GM21786 (cell line): ENCODE measurements around the gene RNF166.

ENCODE experiments used
- ATAC-seq: cut with Tn5 transposase; IDR thresholded peaks from one replicate; pipeline ENCODE4 v1.9.1; 2021; ENCODE audit not compliant: unreplicated experiment

The RNF166 gene, protein sequence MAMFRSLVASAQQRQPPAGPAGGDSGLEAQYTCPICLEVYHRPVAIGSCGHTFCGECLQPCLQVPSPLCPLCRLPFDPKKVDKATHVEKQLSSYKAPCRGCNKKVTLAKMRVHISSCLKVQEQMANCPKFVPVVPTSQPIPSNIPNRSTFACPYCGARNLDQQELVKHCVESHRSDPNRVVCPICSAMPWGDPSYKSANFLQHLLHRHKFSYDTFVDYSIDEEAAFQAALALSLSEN

DNA sequence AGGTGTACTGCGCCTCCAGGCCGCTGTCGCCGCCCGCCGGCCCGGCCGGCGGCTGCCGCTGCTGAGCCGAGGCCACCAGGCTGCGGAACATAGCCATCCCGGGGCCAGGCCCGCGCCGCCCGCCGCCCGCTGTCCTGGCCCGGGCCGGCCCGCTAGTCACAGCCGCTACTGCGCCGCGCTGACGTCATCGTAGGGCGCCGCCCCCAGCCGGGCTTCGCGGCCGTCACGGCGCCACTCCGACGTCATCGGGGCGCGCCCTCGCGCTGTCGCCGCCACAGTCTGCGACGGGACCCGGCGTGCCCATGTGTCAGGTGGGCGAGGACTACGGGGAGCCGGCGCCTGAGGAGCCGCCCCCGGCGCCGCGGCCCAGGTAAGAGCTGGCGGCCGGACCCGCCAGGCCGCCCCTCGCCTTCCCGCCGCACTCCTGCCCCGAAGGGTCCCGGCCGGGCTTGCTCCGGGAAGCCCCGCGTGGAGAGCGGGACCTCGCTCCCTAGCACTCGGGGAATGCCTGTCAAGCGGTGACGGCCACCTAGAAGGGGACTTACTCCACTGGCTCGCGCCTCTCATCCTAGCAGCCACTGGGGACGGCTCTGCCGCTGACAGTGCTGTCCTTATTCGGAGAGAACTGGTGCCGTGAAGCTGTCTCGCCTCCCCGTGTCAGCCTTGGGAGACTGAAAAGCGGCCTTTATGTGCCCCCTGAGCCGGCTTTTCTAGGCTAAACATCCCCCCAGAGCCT lies at the start of gene RNF166, which contains the start of gene CTU2:
RNF166 (minus strand) TSS at position 180 of the 736 bp plus-strand sequence; CDS start at position 97, 83 bp downstream.
CTU2 (plus strand) TSS at position 275 of the 736 bp plus-strand sequence; CDS start at position 303, 28 bp downstream.
- peak; percentile 51 for ATAC-seq

DNA sequence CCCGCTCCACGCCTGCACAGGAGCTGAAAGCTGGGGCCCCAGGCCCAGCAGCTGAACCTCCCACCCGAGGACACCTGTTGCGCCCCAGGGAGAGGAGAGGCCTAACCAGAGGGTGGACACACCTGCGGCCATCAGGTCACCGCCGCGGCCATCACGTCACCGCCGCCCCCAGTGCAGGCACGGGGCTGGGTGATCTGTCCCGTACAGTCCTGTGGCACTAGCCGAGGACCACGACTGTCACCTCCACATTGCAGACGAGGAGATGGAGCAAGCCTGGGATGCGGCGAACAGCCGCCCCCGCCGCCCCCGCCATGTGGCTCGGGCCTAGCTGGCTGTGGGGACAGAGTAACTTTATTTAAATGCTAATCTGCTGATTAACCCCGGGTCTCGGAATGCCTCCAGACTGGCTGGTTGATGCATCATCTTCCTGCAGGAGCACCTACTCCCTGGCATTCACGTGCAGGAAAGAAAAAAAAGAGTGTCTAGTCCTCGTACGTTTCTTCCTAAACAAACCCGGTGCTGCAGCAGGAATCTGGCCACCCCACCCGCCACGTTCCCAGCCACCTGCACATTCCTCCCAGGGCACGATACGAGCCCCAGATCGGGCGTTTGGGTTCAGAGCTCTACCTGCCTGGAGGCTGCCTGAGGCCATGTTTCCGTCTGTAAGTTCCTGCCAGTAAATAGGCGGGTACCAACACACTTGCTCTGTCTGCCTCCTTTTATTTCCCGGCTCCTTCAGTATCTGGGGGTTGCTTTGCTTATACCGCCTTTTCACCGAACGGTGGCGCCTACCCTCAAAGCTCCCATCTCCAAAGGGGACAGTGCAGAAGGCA lies 48.9 kb upstream of the RNF166 start:
- ATAC-seq: no peak

DNA sequence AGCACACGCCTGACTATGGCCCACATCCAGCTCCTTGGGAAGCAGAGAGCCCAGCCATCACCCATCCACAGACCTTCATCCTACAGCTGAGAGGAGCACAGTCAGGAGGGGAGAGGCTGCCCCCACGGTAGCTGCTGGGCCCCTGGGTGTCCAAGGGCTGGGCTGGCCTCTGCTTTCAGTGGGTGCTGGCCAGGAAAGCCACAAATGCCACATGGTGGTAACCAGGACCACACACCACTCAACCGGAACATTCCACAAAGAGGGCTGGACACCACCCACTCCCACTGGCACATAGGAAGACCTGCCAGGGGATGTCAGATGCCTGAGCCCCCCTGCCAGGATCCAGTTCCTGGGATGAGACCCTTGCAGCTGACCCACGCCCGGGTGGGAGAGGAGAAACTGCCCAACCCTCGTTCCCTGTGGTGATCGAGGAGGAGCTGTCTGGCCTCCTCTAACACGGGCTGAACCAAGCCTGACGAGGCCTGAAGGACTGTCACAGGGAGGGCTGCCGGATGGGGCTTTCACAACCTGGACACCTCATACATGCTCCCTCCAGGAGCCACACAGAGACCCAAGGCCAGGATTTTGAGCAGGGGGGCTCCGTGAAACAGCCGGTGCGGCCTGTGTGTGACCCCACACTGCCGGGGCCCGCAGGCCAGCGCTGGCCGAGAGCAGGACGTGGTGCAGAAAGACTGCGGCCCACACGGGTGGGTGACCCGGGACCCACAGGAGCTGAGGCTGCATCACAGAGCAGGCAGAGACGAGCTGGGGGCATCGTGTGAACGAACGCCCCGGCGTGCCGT lies 48.1 kb upstream of the RNF166 start:
- no peak for ATAC-seq

DNA sequence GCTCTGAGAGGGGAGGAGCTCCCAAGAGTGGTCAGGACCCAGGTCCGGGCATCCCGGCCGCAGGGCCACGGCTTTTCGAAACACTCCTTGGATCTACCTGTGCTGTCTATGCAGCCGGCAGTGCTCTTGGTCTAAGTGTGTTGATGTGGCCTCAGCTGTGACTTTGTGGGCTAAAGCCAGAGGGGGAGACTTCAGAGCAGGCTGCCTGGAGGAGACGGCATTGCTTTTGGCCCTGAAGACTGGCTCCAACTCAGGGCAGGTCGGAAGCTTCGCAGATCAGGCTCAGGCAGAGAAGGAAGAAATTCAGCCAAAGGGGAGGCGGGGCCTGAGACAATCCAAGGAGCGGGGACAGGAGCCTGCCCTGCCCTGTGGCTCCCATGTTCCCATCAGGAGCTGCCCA lies 47.4 kb upstream of the RNF166 start:
- no peak for ATAC-seq

DNA sequence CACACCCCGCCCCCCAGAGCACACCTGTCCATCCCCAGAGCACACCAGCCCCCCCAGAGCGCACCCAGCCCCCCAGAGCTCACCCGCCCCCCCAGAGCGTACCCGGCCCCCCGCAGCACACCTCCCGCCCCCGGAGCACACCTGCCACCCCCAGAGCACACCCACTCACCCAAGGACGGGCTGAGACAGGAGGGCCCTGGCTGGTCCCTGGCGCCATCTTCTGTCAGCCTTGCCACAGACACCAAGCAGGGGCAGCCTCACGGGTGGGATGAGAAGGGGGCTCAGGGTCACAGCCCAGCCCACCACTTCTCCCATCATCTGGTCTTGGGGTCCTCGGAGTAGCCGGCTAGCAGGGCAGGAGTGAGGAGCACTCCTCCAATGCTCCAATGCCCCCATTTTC lies 47.0 kb upstream of the RNF166 start:
- no peak for ATAC-seq

DNA sequence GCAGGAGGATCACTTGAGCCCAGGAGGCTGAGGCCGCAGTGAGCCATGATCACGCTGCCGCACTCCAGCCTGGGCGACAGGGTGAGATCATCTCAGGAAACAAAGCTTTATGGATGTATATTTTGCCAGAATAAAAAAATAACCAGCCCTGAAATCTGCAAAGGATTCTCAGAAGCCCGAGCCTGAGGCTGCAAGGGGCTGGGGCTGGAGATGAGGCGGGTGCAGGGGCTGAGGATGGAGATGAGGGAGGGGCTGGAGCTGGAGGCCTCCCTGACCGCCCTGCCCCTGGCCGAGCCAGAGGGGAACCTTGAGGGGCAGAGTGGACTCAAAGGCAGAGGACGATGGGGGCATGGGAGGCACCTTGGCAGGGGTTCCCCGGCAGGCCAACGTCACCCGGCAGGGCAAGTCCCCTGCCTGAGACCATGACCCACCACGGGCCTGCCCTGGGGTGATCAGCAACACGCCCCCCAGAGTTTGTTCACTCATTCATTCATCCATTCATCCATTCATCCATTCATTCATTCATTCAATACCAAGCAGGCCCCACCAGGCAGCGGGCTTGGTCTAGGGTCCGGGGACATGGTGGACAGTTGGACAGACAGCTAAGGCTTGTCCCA lies 46.3 kb upstream of the RNF166 start:
- no peak for ATAC-seq

DNA sequence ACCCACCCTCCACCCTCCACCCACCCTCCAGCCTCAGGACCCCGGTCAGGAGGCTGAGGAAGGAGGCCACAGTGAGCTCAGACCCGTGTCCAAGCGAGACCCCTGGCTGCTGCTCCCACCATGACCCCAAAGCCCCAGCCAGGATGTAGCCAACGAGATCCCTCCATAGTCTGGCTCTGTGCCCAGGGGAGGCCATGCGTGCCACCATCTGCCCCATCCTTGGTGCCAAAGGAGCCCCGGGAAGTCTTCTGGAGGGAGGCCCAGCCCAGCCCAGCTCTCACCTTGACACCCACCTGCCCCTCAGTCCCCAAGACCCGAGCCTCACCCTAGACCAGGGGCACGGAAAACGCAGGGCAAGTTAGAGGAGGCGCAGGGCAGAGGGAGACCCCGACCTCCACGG lies 44.6 kb upstream of the RNF166 start:
- ATAC-seq: no peak

DNA sequence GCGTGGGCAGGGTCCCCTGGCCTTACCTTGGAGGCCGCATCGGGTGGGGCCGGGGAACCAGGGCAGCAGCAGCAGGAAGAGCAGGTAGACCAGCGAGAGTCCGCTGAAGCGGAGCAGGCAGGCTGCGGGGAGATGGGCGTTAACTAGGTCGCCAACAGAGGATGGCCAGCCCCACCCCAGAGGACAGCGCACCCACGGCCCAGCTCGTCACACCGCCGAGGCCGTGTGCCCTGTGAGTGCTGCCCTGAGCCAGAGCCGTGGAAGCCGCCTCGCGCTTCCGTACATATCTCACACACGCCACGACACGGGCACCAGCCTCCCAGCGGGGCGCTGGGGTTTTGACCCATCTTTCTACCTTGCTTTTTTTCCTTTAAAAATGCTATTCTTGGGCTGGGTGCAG lies 43.1 kb upstream of the RNF166 start:
- no peak for ATAC-seq

DNA sequence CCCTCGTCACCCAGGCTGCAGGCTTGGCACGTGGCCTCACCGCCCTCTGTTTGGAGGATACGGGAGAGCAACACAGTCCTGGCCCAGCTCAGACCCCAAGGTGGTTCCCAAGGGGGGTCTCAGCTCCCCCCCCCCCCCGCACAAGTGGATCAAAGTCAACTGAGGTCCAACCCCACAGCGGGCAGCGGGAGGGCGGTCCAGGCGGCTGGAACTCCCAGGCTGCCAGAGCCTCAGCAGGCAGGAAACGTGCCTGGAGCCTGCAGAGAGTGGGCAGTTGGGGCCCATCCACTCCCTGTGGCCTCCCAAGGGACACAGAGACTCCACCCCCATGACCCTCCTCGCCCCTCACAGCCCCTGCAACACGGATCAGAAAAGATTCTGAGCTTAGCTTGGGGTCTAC lies 42.2 kb upstream of the RNF166 start:
- ATAC-seq: no peak

DNA sequence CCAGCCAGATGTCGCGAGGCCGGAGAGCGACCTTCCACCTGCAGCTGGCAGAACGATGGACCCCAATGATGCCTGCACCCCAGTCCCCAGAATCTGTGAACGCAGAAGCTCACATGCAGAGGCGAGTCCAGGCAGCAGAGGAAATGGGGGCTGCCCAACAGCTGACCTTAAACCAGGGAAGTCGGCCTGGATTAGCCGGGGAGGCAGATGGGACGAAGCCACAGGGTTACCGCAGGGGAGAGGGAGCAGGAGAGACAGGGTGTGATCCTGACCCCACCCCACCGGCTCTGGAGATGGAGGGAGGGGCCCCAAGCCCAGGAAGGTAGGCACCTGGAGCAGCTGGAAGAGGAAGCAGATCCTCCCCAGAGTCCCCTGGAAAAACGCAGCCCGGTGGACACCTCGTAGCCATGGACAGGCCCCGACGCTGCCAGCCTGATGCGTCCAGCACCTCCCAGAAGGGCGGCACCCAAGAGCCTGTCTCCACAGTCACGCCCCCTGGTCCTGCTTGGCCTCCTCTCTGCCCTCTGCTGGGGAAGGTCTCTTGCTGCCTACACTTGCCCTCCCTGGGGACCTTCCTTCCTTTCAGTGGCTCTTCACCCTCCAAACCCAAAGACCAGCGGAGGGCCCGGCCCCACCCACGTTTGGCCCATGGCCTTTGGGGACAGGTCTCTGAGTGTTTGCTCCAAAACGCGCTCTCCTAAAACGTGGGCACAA lies 41.5 kb upstream of the RNF166 start:
- ATAC-seq: no peak

DNA sequence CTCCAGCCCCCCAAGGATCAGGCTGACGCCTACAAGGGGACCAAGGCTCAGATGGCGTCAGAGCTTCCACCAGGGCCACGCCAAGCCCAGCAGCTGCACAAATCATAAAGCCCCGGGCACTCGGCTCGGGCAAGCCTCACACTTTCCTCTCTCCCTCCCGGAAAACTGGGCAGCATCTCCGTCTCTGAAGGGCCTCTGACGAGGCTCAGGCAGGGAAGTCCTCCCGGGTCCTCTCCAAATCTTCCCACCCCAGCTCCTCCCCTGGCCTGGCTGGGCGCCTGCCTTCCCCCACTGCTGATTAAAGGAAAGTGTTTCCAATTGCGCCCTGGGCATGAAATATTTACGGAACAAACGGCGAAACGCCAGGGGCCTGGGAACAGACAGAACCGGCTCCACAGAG lies 40.3 kb upstream of the RNF166 start:
- ATAC-seq: no peak

DNA sequence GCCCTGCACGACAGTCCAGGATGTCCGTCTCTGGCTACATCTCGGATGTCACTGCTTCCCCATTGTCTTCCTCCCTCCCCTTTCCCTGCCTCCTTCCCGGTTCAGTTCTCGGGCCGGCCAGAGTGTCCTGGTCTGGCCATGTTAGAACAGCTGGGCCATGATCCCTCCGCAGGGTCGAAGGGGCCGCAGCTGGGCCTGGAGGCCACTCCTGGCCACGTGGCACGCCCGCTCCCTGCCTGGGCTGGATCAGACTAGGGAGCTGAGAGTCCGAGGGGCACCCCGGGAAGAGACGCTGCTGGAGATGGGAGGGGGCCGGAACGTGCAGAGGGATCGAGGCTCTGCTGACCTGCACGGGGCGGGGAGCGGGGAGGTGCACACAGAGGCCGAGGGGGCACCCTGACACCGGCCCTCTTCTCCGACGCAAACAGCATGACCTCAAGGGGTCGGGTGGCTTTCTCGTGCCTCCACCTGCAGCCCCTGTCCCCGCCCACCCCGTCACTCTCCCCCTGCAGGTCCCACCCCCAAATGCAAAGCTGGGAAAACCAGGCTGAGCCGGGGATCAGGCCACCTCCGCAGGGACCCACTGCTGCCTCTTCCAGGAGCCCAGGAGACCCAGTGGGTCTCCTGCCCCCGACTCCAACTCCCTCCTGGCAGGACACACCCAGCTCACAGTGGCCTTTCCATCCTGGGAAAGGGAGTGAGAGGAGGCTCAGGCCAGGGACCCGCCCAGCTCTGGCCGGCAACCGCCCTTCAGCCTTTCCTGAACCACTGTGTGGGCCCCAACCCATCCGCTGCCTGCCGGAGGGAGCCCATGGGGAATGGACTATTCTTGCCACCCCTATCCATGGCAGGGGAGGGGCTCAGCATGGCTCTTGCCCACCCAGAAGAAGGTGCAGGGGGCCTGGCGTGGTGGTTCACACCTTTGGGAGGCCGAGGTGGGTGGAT lies 38.6 kb upstream of the RNF166 start:
- ATAC-seq: no peak

DNA sequence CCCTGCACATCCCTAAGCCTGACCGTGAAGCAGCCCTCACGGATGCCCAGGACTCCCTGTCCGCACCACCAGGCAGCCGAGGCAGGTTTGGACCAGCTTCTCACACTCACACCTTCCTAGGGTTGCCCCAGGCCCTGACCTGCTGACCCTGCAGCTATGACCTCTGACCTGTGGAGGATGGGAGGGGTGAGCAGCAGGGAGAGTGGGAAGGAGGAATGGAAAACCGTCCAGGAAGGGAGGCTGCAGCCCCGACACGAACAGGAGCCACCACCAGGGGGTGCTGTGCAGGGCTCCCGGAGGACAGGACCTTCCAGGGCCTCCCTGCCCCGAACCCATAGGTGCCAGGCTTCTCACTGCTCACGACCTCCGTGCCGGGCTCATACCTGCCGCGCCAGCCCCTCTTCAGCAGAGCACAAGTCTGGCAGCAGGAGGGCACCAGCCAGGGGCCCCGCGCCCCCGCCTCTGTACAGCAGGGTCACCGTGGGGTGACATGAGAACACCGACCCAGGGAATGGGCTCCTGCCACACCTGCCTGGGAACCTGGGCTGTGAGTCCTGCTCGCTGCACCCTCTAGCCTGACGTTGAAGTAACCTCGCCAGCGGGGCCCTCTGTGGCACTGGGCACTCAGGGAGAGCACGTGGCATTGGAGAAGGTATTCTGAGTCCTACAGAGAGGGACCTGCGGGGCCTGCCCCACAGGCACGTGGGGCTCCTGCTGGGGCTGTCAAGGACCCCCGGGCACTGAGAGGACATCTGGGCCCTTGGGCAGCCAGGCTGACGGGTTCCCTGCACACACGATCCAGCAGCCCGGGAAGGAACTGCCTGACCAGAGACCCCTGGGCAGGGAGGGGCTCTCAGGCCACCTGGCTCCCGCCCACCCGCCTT lies 37.7 kb upstream of the RNF166 start:
- ATAC-seq: no peak

DNA sequence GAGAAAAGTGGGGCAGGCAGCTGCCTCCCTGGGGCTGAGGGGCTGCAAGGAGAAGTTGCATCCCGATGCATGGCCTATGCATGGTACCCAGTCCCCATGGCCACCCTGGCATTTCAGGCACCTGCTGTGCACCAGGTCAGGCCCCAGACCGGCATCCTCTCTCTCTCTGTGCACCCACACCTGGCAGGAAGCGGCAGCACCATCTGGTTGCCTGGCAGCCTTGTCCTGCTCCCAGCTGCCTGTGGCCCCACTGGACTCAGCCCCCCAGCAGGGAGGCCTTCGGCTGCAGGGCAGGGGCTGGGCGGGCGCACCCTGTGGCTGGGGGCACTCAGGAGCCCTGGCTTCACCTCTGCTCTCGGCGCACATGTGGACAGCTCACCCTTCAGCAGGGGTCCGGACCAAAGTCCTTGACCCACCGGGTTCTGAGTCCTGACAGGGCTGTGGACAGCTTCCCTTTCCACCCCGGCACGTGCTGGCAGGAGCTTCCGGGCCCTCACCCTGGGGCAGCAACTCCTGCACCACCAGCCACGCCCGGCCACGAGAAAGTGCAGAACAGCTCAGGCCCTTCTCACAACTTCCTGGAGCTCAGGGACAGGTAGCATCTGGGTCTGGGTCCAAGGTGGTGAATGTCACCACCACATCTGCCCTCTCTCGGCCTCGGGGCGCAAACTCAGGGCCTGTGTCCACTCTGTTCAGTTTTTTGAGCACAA lies 36.8 kb upstream of the RNF166 start:
- ATAC-seq: no peak

DNA sequence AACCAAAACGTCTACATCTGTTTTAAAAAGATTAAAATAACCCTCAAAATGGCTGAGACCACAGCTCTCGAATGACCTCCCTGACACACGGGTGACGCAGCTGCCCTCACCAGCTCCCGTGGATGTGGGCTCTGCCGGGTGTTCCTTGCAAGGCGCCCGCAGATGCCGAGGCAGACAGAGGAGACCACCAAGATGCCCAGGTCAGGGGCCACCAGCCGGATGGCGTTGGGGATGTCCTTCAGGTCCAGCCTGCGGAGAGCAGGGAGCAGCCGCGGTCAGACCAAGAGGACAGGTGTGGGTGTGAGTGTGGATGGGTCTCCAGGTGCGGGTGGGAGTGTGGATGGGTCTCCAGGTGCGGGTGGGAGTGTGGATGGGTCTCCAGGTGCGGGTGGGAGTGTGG lies 35.2 kb upstream of the RNF166 start:
- ATAC-seq: no peak

DNA sequence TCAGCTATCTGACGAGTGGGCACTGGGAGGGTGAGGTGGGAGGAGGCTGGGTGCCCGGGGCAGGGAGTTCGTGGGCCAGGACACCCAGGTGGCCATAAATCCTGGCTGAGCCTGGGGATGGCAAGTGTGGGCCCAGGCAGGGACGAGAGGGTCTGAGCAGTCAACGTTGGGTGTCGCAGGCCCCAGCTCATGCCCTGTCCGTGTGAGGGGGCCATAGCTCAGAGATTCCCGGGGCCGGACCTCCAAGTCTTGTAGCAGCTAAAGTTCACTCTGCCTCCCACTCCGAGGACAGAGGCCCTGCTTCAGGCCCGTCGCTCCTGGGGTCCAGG lies 34.5 kb upstream of the RNF166 start:
- no peak for ATAC-seq

DNA sequence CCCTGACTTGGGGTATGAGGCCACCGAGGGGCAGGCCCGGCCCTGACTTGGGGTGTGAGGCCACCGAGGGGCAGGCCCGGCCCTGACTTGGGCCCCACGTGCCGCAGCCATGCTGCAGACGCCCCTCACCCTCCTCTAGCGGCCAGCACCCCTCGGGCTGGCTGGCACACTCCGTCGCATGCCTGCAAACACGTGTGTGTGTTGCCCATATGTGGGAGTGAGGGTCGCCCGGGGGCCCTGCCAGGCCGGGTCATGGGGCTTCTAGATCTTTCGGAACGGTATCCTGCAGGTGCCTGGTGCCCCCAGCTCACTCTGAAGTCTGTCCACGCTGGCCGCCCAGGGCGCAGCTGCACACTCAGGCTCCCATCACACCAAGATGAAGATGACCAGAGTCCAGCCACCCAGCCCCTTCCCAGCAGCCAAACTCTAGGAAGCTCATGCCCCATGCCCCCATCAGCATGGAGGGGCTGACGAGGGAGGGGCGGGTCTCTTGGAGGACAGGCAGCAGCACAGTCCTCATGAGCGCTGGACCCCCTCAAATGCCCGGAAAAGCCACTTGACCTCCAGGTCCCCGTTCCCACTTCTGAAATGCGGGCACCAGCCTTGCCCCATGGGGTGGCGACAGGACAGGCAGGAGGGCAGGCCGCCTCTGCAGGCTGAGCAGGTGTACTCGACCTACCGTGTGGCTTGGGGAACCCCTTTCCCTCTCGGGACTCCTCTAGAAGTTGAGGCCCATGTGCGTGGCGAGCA lies 33.9 kb upstream of the RNF166 start:
- no peak for ATAC-seq
